Nephron (organoid): ENCODE measurements around the gene KCNQ4.
A peak's percentile ranks its signal among the peaks of the same experiment; 100 is the strongest.

Source experiments
- H3K27ac Mint-ChIP-seq, 3 experiments: 2 replicates each; pipeline ENCODE4 v1.8.0; 2020; ENCODE audit warnings: mixed read lengths in 3 of 3, mild to moderate bottlenecking in 2 of 3, moderate library complexity in 1 of 3
- H3K27me3 Mint-ChIP-seq: 2 replicates; pipeline ENCODE4 v1.8.0; 2021; ENCODE audit warnings: low read depth, mild to moderate bottlenecking, moderate library complexity, mixed read lengths
- H3K36me3 Mint-ChIP-seq: 2 replicates; pipeline ENCODE4 v1.8.0; 2020; ENCODE audit warnings: low read depth, mixed read lengths
- H3K4me1 Mint-ChIP-seq: 2 replicates; pipeline ENCODE4 v1.8.0; 2020; ENCODE audit warnings: mixed read lengths
- H3K4me3 Mint-ChIP-seq, 3 experiments: 2 replicates each; pipeline ENCODE4 v1.8.0; 2020; ENCODE audit warnings: mild to moderate bottlenecking in 3 of 3, mixed read lengths in 3 of 3, moderate library complexity in 2 of 3
- H3K9me3 Mint-ChIP-seq: 2 replicates; pipeline ENCODE4 v1.8.0; 2020; ENCODE audit warnings: mixed read lengths
- CTCF ChIP-seq, 3 experiments: fragments of 200-600 bp; sonication (generic); IDR thresholded peaks; one replicate each; pipeline ENCODE4 v1.5.0; 2021; ENCODE audit warnings: antibody characterized with exemption in 3 of 3; ENCODE audit not compliant: unreplicated experiment in 3 of 3

Gene KCNQ4

GRCh38 chr1:40740039-40740996 lies 43.3 kb upstream of the KCNQ4 start:
- H3K27me3 Mint-ChIP-seq = no peaks in the 10 kb centered on the region
- no peak overlapping the region for H3K4me3 Mint-ChIP-seq
- peak overlapping the region; percentile 10 to 86 (median 71) for H3K27ac Mint-ChIP-seq
- no peak for TF ChIP-seq CTCF (IDR thresholded peaks at IDR 0.05; ENCODE audit: unreplicated experiment in 3 of 3)
- peaks cover 29% of the 10 kb centered on the region for H3K4me1 Mint-ChIP-seq
- H3K9me3 Mint-ChIP-seq = no peaks in the 10 kb centered on the region
- peaks cover 57% of the 10 kb centered on the region for H3K36me3 Mint-ChIP-seq

- Mint-ChIP-seq H3K9me3 (no peaks in the 10 kb centered on the region), H3K27ac (peak overlapping the region in 2 of 3 experiments; percentile 10 to 86), H3K27me3 (no peaks in the 10 kb centered on the region), H3K36me3 (peaks cover 61% of the 10 kb centered on the region), H3K4me3 (no peak overlapping the region), H3K4me1 (peaks cover 31% of the 10 kb centered on the region)
- TF ChIP-seq CTCF (IDR thresholded peaks at IDR 0.05; ENCODE audit: unreplicated experiment in 3 of 3) = no peak
Observed at GRCh38 chr1:40740997-40741736, 42.4 kb upstream of the KCNQ4 start.

- no peak for TF ChIP-seq CTCF (IDR thresholded peaks at IDR 0.05; ENCODE audit: unreplicated experiment in 3 of 3)
- no peak overlapping the region for H3K4me3 Mint-ChIP-seq
- H3K27me3 Mint-ChIP-seq = no peaks in the 10 kb centered on the region
- H3K9me3 Mint-ChIP-seq = no peaks in the 10 kb centered on the region
- peaks cover 75% of the 10 kb centered on the region for H3K36me3 Mint-ChIP-seq
- peaks cover 41% of the 10 kb centered on the region for H3K4me1 Mint-ChIP-seq
- no peak overlapping the region for H3K27ac Mint-ChIP-seq
Observed at GRCh38 chr1:40742363-40743061, 41.1 kb upstream of the KCNQ4 start.

- no peaks in the 10 kb centered on the region for H3K27me3 Mint-ChIP-seq
- no peaks in the 10 kb centered on the region for H3K9me3 Mint-ChIP-seq
- peaks cover 41% of the 10 kb centered on the region for H3K4me1 Mint-ChIP-seq
- no peak overlapping the region for H3K27ac Mint-ChIP-seq
- no peak overlapping the region for H3K4me3 Mint-ChIP-seq
- no peak for TF ChIP-seq CTCF (IDR thresholded peaks at IDR 0.05; ENCODE audit: unreplicated experiment in 3 of 3)
- H3K36me3 Mint-ChIP-seq = peaks cover 80% of the 10 kb centered on the region
Observed at GRCh38 chr1:40743452-40743851, 40.1 kb upstream of the KCNQ4 start.

GRCh38 chr1:40743860-40744259 lies 39.7 kb upstream of the KCNQ4 start:
- H3K27me3 Mint-ChIP-seq = no peaks in the 10 kb centered on the region
- H3K4me3 Mint-ChIP-seq = no peak overlapping the region
- H3K27ac Mint-ChIP-seq = no peak overlapping the region
- no peaks in the 10 kb centered on the region for H3K9me3 Mint-ChIP-seq
- no peak for TF ChIP-seq CTCF (IDR thresholded peaks at IDR 0.05; ENCODE audit: unreplicated experiment in 3 of 3)
- H3K4me1 Mint-ChIP-seq = peaks cover 41% of the 10 kb centered on the region
- H3K36me3 Mint-ChIP-seq = peaks cover 80% of the 10 kb centered on the region
